GM12874 (cell line): ENCODE data around the gene CARMIL3.

Experiments used
- TF ChIP-seq, protein P1 (sequence below): IDR thresholded peaks from 2 replicates; pipeline ENCODE4 v1.5.1; 2011; ENCODE audit warnings: low read depth, mild to moderate bottlenecking, control low read depth, low read length, moderate library complexity; ENCODE audit not compliant: insufficient read depth

Gene CARMIL3

DNA sequence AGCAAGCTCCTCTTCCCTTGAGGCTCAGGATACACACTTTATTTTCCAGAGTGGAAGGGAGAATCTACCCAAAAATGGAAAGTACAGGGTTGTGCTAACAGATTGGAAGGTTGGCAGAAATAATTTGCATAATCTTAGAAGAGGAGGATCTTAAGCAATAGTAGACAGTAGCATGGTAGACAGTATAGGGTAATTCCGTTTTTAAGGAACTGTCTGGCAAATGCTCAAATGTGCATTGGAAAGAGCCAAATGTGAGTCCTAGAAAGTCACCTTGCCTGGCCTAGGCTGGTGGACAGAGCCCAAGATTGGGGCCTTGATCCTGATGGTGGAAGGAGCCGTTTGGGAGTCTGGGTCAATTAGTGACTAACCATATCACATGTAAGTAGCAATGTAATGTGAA, 13.1 kb upstream of the CARMIL3 start:
- TF ChIP-seq, protein P1, sequence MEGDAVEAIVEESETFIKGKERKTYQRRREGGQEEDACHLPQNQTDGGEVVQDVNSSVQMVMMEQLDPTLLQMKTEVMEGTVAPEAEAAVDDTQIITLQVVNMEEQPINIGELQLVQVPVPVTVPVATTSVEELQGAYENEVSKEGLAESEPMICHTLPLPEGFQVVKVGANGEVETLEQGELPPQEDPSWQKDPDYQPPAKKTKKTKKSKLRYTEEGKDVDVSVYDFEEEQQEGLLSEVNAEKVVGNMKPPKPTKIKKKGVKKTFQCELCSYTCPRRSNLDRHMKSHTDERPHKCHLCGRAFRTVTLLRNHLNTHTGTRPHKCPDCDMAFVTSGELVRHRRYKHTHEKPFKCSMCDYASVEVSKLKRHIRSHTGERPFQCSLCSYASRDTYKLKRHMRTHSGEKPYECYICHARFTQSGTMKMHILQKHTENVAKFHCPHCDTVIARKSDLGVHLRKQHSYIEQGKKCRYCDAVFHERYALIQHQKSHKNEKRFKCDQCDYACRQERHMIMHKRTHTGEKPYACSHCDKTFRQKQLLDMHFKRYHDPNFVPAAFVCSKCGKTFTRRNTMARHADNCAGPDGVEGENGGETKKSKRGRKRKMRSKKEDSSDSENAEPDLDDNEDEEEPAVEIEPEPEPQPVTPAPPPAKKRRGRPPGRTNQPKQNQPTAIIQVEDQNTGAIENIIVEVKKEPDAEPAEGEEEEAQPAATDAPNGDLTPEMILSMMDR: no peak

DNA sequence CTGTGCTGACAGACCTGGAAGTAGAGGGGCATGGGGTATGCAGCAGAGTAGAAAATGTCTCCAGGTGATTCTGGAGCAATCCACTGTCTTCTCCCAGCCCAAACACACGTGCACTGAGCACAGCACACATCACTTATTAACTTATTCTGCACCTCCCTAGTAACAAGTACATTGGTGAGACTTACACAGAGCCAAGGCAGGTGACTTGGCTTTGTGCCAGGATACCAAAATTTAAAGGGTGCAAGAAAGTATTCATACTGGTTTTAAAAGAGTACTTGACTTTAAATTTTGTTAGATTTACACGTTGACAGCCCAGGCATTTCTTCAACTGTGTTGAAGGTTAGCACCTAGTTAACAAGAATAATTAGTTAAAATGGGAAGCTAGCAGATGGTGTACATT, 11.1 kb upstream of the CARMIL3 start:
- TF ChIP-seq, protein P1: no peak

DNA sequence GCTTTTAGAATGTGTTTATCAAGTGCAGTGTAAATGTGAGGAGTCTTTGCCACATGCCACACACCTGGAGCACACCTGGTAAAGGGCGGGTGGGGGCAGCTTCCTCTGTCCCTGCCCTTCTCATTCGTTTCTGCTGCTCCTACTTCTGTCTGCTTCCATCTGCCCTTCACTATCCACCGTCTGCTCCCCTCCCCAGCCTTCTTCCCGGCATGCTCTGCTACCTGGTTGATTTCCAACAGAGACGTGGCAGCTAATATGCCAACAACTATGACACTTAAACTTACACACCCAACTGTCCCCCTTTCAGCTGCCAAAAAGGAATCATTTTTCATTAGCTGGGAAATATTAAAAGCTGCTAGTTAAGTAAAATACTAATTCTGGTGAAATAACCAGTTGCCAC, 9.1 kb upstream of the CARMIL3 start:
- TF ChIP-seq, protein P1: no peak

DNA sequence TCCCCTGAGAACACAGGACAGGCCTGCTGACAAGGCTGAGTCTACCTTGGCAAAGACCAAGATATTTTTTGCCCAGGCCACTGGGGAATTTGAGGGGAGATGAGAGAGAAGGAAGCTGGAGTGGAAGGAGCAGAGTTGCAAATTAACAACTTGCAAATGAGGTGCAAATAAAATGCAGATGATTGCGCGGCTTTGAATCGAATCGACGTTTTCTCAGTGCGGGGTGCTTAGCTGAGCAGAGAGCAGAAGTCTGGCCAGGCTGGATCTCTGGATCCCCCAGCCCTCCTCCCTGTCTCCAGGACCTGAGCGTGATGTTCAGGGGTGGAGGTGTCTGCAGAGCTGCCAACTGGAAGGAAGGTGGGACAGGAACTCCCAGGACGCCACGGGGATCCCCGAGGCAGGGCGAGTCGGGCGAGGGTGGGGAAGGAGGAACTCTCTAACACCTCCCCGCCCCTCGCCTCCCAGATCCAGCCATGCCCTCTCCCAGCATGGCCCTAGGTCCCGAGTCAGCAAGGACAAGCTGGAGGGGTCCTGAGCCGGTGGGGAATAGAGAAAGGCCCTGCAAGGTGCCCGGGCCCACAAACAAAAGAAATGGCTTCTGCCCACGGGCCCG, 527 bp upstream of the CARMIL3 start:
- TF ChIP-seq, protein P1: no peak

DNA sequence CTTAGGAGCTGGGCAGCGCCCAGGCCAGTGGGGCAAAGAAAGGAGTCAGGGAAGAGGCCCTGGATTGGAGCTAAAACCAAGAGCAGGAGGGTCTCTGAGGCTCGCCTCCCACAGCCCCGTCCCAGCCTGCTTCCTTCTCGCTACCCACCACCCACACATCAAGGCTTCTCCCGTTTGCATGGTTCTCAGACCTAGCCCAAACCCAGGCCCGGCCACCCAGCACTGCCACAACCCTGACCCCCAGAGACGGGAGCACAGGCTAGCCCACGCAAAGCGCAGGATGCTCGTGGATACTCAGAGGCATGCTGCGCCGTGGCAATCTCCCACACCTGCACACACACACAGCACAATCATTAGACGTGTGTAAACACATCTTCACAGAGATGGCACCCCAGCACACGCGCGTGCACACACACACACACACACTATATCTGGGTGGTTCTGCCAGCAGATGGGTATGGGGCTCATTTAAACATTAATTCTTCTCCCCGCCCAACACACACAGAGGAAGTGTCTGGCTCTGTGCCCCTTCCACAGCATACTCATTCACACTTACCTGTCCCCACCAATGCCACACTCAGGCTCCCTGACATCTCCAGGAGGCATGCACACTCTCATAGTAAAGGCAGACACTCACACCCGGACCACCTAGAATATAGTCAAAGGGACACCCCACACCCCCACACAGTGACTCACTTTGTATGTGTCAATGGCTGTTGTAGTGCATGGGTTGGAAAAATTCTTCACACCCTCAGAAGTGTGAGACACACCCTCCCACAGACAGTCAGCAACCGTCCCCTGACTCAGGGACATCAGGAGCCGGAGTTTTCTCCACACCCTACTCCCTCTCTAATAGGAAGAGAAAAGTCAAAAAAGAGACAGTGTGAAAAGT, 1.1 kb downstream of the CARMIL3 start:
- TF ChIP-seq, protein P1: no peak

DNA sequence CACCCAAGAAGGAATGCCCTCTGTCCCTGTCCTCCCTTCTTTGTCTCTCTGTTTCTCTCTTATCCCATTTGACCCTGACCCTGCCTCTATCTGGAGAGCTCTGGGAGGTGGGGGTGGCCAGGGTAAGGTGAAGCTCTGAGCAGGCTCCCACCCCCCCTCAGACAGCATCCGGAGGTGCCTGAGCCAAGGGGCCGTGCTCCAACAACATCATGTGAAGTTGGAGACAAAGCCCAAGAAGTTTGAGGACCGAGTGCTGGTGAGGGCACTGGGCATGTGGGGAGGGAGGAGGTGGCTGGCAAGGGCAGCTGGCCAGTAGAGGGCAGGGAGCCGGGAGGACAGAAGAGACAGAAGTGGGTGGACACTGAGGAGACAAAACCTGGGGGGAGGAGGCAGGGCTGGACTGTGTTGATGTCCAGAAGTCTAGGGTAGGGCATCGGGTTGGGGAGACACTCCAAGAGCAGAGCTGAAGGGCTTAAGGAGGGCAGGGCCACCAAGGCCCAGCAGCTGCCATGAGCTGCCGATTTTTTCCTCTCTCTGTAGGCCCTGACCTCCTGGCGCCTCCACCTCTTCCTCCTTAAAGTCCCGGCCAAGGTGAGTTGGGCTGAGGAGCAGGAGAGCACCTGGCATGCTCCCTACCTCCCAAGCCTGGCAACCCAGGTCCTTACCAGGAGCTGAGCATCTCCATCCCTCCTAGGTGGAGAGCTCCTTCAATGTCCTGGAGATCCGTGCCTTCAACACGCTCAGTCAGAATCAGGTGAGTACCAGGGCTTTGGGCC, 1.9 kb downstream of the CARMIL3 start:
- TF ChIP-seq, protein P1: no peak

DNA sequence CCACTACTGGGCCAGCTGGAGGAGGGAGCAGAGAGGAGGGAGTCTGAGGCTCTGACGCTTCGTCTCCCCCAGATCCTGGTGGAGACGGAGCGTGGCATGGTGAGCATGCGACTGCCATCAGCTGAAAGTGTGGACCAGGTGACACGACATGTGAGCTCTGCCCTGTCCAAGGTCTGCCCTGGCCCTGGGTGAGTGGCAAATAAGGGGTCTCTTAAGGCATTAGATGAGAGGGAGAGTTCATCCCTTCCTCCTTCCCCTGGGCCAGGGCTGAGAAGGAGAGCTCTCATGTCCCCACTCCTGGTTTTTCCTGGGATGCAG, 2.5 kb downstream of the CARMIL3 start:
- TF ChIP-seq, protein P1: no peak
